ENCODE data around the gene SH2B2.
"Not testable (repeated sequence)": the region's sequence is repeated elsewhere in the genome, so short reads cannot be mapped to it uniquely, and the experiment has no call there.

DNA sequence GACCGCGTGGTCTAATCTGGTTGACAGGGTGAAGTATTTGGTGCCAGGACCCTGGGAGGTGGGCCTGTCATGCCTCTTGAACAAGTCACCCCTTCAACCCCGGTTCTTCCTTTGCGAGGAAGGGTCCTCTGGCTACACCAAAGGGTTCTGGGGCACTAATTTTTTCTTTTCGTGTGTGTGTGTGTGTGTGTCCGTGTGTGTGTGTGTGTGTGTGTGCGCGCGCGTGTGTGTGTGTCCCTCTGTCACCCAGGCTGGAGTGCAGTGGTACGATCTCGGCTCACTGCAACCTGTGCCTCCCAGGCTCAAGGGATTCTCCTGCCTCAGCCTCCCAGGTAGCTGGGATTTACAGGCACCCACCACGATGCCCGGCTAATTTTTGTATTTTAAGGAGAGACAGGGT is 14.7 kb downstream of the SH2B2 start:
- TF ChIP-seq POLR2AphosphoS5 (IDR thresholded peaks at IDR 0.05; ENCODE audit: insufficient read depth in 1 of 2, low read depth in 1 of 2): not testable (repeated sequence)
- TF ChIP-seq, protein P1, sequence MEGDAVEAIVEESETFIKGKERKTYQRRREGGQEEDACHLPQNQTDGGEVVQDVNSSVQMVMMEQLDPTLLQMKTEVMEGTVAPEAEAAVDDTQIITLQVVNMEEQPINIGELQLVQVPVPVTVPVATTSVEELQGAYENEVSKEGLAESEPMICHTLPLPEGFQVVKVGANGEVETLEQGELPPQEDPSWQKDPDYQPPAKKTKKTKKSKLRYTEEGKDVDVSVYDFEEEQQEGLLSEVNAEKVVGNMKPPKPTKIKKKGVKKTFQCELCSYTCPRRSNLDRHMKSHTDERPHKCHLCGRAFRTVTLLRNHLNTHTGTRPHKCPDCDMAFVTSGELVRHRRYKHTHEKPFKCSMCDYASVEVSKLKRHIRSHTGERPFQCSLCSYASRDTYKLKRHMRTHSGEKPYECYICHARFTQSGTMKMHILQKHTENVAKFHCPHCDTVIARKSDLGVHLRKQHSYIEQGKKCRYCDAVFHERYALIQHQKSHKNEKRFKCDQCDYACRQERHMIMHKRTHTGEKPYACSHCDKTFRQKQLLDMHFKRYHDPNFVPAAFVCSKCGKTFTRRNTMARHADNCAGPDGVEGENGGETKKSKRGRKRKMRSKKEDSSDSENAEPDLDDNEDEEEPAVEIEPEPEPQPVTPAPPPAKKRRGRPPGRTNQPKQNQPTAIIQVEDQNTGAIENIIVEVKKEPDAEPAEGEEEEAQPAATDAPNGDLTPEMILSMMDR (IDR thresholded peaks at IDR 0.05): not testable (repeated sequence)
